ENCODE data around the gene NAXE. TPM values are rescaled to one million over a fixed set of nuclear protein-coding genes. Genes with fewer than 3 reads are reported as not detected.
A peak's percentile ranks its signal among the peaks of the same experiment; 100 is the strongest.

Gene NAXE
- total RNA-seq, 4 donors from 2014 or later = 25.1 to 104 (median 77.5) TPM

- 42 to 86% methylated on average over 1 to 35 of the region's 40 CpGs for WGBS, 2 donors (ENCODE audit: low coverage in 1 of 2)
- Histone ChIP-seq H3K9me3 (no peaks in the 10 kb centered on the region), H3K36me3 (no peaks in the 10 kb centered on the region), H3K4me3 (peak overlapping the region; percentile 1 to 40 (median 16)), H3K4me1 (peaks cover 5 to 12% (median 10%) of the 10 kb centered on the region in 4 donors), H3K27me3 (peaks cover 89% of the 10 kb centered on the region), H3K27ac (no peak overlapping the region)
- intact Hi-C loops (cut with DNase I; ENCODE audit: low total_unique reads) = no loop called here
- in situ Hi-C loops (cut with MboI; ENCODE audit: low pct_ligation_motif_present in 1 of 4, low pct_unique_long_range_greater_than_20kb in 1 of 4, low sequenced_read_pairs in 3 of 4) = no loop called here
- TF ChIP-seq EP300 (IDR thresholded peaks at IDR 0.05; ENCODE audit: low read depth) (no peak), POLR2AphosphoS5 (IDR thresholded peaks at IDR 0.05) (no peak), CTCF (IDR thresholded peaks at IDR 0.05) (no peak), POLR2A (IDR thresholded peaks at IDR 0.05) (no peak)
- DNase-seq = no peak
Observed at GRCh38 chr1:156642265-156643048, 50.9 kb downstream of the NAXE start.

DNA sequence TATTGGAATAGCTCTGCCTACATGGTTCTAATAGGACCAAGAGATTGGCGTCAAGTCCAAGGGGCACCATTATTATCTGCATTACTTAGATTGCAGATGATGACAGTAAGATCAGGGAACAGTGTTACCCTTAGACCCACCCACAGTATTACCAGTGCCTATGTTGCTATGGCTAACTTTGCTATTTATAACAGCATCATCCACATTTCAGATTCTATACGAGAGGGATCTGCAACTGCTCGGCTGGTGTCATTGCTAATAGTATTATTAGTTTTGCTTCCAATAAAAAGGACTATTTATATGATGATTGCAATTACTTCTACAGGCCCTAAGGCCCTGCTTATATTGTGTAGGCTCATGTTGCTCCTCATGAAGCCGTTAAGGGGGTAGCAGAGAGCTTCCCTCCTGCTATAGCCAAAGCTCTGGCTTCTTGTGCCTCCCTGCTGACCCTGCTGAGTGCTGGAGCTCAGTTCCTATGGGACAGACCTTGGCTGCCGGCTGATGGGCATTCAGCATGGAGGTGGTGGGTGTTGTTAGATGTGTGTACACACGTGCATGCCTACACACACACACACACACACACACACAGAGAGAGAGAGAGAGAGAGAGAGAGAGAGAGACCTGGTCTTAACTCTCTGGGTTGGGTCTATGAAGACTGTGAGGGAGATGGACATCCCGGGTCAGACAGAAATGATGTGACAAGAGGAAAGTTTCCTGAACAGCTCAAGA lies 51.6 kb downstream of the NAXE start:
- in situ Hi-C loops (cut with MboI; ENCODE audit: low pct_ligation_motif_present in 1 of 4, low pct_unique_long_range_greater_than_20kb in 1 of 4, low sequenced_read_pairs in 3 of 4) = no loop called here
- Histone ChIP-seq H3K4me1 (peaks cover 5 to 12% (median 10%) of the 10 kb centered on the region in 4 donors), H3K27me3 (peaks cover 86% of the 10 kb centered on the region), H3K36me3 (no peaks in the 10 kb centered on the region), H3K27ac (no peak overlapping the region), H3K4me3 (no peak overlapping the region), H3K9me3 (no peaks in the 10 kb centered on the region)
- intact Hi-C loops (cut with DNase I; ENCODE audit: low total_unique reads) = no loop called here
- DNase-seq = no peak
- no peak for TF ChIP-seq POLR2AphosphoS5 (IDR thresholded peaks at IDR 0.05)
- TF ChIP-seq CTCF (IDR thresholded peaks at IDR 0.05) = no peak
- WGBS, 2 donors (ENCODE audit: low coverage in 1 of 2) = 65 to 71% methylated on average over 1 to 6 of the region's 7 CpGs

DNA sequence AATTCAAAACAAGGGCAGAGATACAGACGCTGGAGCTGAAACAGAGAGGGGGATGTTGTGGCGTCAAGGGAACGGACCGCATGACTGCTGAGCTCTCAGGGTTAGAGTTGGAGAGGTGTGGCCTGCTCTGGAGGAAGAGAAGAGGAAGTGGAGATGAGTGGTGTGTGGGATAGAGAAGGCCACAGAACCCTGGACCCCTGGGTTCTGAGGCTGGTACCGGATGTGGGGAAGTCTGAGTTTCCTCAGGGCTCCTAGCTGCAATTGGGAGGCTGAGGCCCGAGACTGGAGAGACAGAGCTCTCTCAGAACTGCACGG lies 52.2 kb downstream of the NAXE start:
- Histone ChIP-seq H3K36me3 (no peaks in the 10 kb centered on the region), H3K4me3 (no peak overlapping the region), H3K4me1 (peaks cover 5 to 12% (median 10%) of the 10 kb centered on the region in 4 donors), H3K27me3 (peaks cover 86% of the 10 kb centered on the region), H3K27ac (no peak overlapping the region), H3K9me3 (no peaks in the 10 kb centered on the region)
- no peak for DNase-seq
- TF ChIP-seq CTCF (IDR thresholded peaks at IDR 0.05) = no peak
- TF ChIP-seq POLR2A (IDR thresholded peaks at IDR 0.05) = no peak
- TF ChIP-seq EP300 (IDR thresholded peaks at IDR 0.05; ENCODE audit: low read depth) = no peak
- no peak for TF ChIP-seq POLR2AphosphoS5 (IDR thresholded peaks at IDR 0.05)
- WGBS, 2 donors (ENCODE audit: low coverage in 1 of 2) = 63 to 80% methylated on average over 1 to 7 of the region's 7 CpGs
- intact Hi-C loops (cut with DNase I; ENCODE audit: low total_unique reads) = no loop called here
- in situ Hi-C loops (cut with MboI; ENCODE audit: low pct_ligation_motif_present in 1 of 4, low pct_unique_long_range_greater_than_20kb in 1 of 4, low sequenced_read_pairs in 3 of 4) = no loop called here

Other genes with a start within 250 kb of the NAXE start
- gene RHBG, start 222.6 kb upstream of the NAXE start, total RNA-seq = not detected
- 100 to 1,000 TPM in 1 of 4 donors, 10 to 100 TPM in 3; 26.1 to 200 (median 85.7) TPM for gene MEF2D, start 91.0 kb upstream of the NAXE start, total RNA-seq
- gene IQGAP3, start 19.2 kb upstream of the NAXE start, total RNA-seq = 1 to 10 TPM; 1.7 to 9.4 (median 2.9) TPM
- not detected for gene TTC24, start 12.1 kb upstream of the NAXE start, total RNA-seq
- gene GPATCH4, start 9.7 kb downstream of the NAXE start, total RNA-seq = 100 to 1,000 TPM in 1 of 4 donors, 10 to 100 TPM in 3; 12.4 to 113 (median 28.9) TPM
- gene HAPLN2, start 27.6 kb downstream of the NAXE start, total RNA-seq = 1 to 10 TPM in 1 of 4 donors, under 1 TPM in 1, not detected in 2; 0.55 to 1.9 TPM
- under 1 TPM in 2 of 4 donors, not detected in 2; 0.55 to 0.95 TPM for gene BCAN, start 50.3 kb downstream of the NAXE start, total RNA-seq
- 10 to 100 TPM in 1 of 4 donors, 1 to 10 TPM in 3; 3.3 to 15.5 (median 5.5) TPM for gene NES, start 85.6 kb downstream of the NAXE start, total RNA-seq
- 1 to 10 TPM in 1 of 4 donors, under 1 TPM in 1, not detected in 2; 0.79 to 1.9 TPM for gene CRABP2, start 113.8 kb downstream of the NAXE start, total RNA-seq
- gene METTL25B, start 136.7 kb downstream of the NAXE start, total RNA-seq = 10 to 100 TPM; 37.4 to 40.8 (median 39.0) TPM
- 10 to 100 TPM; 25.8 to 61.7 (median 33.1) TPM for gene ISG20L2, start 137.0 kb downstream of the NAXE start, total RNA-seq
- 10 to 100 TPM in 3 of 4 donors, 1 to 10 TPM in 1; 6.8 to 44.9 (median 37.1) TPM for gene MRPL24, start 149.3 kb downstream of the NAXE start, total RNA-seq
- 100 to 1,000 TPM; 150 to 204 (median 179) TPM for gene HDGF, start 159.9 kb downstream of the NAXE start, total RNA-seq
- 10 to 100 TPM; 15.1 to 69.9 (median 39.4) TPM for gene PRCC, start 175.8 kb downstream of the NAXE start, total RNA-seq
- 1 to 10 TPM in 3 of 4 donors, not detected in 1; 1.9 to 5.9 (median 3.4) TPM for gene SH2D2A, start 225.1 kb downstream of the NAXE start, total RNA-seq